H9 (cell line): ENCODE results near the gene KIAA1143. TPM values are rescaled to one million over a fixed set of nuclear protein-coding genes. Genes with fewer than 3 reads are reported as not detected.

ENCODE experiments used
- DNase-seq: peaks from one replicate; pipeline ENCODE4 v3.0.0-alpha.2; 2017
- H2AFZ ChIP-seq: one replicate; pipeline ENCODE4 v1.6.1; 2013; ENCODE audit warnings: mild to moderate bottlenecking, low read length, control low read depth, moderate library complexity
- H2AK5ac ChIP-seq: 2 replicates; pipeline ENCODE4 v1.6.1; 2013; ENCODE audit warnings: low read length, control low read depth, mixed read lengths; ENCODE audit not compliant: insufficient read length
- H2BK120ac ChIP-seq: one replicate; pipeline ENCODE4 v1.6.1; 2013; ENCODE audit warnings: low read depth, mild to moderate bottlenecking, low read length, control low read depth, inconsistent platforms; ENCODE audit not compliant: poor library complexity, severe bottlenecking
- H2BK12ac ChIP-seq: 2 replicates; pipeline ENCODE4 v1.6.1; 2013; ENCODE audit warnings: low read length, control low read depth, mixed read lengths, low read depth; ENCODE audit not compliant: insufficient read length
- H2BK15ac ChIP-seq: 2 replicates; pipeline ENCODE4 v1.6.1; 2013; ENCODE audit warnings: low read depth, low read length, control low read depth
- H2BK20ac ChIP-seq: one replicate; pipeline ENCODE4 v1.6.1; 2013; ENCODE audit warnings: low read depth, mild to moderate bottlenecking, low read length, control low read depth, inconsistent platforms; ENCODE audit not compliant: poor library complexity, severe bottlenecking
- H2BK5ac ChIP-seq: 2 replicates; pipeline ENCODE4 v1.6.1; 2013; ENCODE audit warnings: low read length, control low read depth, mixed read lengths; ENCODE audit not compliant: insufficient read length
- H3K14ac ChIP-seq: 2 replicates; pipeline ENCODE4 v1.6.1; 2013; ENCODE audit warnings: low read length, control low read depth; ENCODE audit not compliant: insufficient read depth
- H3K18ac ChIP-seq: 2 replicates; pipeline ENCODE4 v1.6.1; 2013; ENCODE audit warnings: low read depth, mild to moderate bottlenecking, mixed read lengths, low read length, control low read depth; ENCODE audit not compliant: insufficient read length
- H3K23ac ChIP-seq: 2 replicates; pipeline ENCODE4 v1.6.1; 2013; ENCODE audit warnings: low read length, control low read depth, mixed read lengths, low read depth; ENCODE audit not compliant: insufficient read length
- H3K23me2 ChIP-seq: 2 replicates; pipeline ENCODE4 v1.6.1; 2013; ENCODE audit warnings: low read depth, mild to moderate bottlenecking, mixed read lengths, low read length, control low read depth; ENCODE audit not compliant: insufficient read length, poor library complexity, severe bottlenecking
- H3K27ac ChIP-seq: 2 replicates; pipeline ENCODE4 v1.5.1; 2013; ENCODE audit warnings: low read length, control low read depth, mixed read lengths, low read depth; ENCODE audit not compliant: insufficient read length
- H3K27me3 ChIP-seq: 2 replicates; pipeline ENCODE4 v1.6.1; 2013; ENCODE audit warnings: low read length, control low read depth, inconsistent platforms; ENCODE audit not compliant: insufficient read depth
- H3K4ac ChIP-seq: 2 replicates; pipeline ENCODE4 v1.6.1; 2013; ENCODE audit warnings: low read depth, mild to moderate bottlenecking, control low read depth, inconsistent platforms, low read length, moderate library complexity
- H3K4me1 ChIP-seq: 2 replicates; pipeline ENCODE4 v1.6.1; 2013; ENCODE audit warnings: low read length, control low read depth, inconsistent platforms; ENCODE audit not compliant: insufficient read depth
- H3K4me2 ChIP-seq: 2 replicates; pipeline ENCODE4 v1.6.1; 2013; ENCODE audit warnings: low read length, control low read depth, mixed read lengths; ENCODE audit not compliant: insufficient read length, insufficient read depth
- H3K56ac ChIP-seq: 2 replicates; pipeline ENCODE4 v1.6.1; 2013; ENCODE audit warnings: low read depth, mild to moderate bottlenecking, mixed read lengths, low read length, control low read depth; ENCODE audit not compliant: insufficient read length
- H3K79me1 ChIP-seq: 2 replicates; pipeline ENCODE4 v1.6.1; 2013; ENCODE audit warnings: low read depth, mild to moderate bottlenecking, moderate library complexity, low read length, control low read depth, inconsistent platforms; ENCODE audit not compliant: insufficient read depth, poor library complexity, severe bottlenecking
- H3K79me2 ChIP-seq: 2 replicates; pipeline ENCODE4 v1.6.1; 2013; ENCODE audit warnings: low read length, control low read depth, inconsistent platforms; ENCODE audit not compliant: insufficient read depth
- H3K9ac ChIP-seq: 2 replicates; pipeline ENCODE4 v1.6.1; 2013; ENCODE audit warnings: low read length, control low read depth, mixed read lengths; ENCODE audit not compliant: insufficient read length; ENCODE audit errors: extremely low read depth
- H3K9me3 ChIP-seq: one replicate; pipeline ENCODE4 v1.6.1; 2013; ENCODE audit warnings: low read depth, low read length, inconsistent platforms; ENCODE audit not compliant: control insufficient read depth
- H3T11ph ChIP-seq: one replicate; pipeline ENCODE4 v1.6.1; 2013; ENCODE audit warnings: mild to moderate bottlenecking, low read length, control low read depth, inconsistent platforms
- H4K20me1 ChIP-seq: one replicate; pipeline ENCODE4 v1.6.1; 2013; ENCODE audit not compliant: control insufficient read depth, insufficient read length, insufficient read depth
- H4K5ac ChIP-seq: 2 replicates; pipeline ENCODE4 v1.6.1; 2013; ENCODE audit warnings: low read depth, mild to moderate bottlenecking, mixed read lengths, low read length, control low read depth; ENCODE audit not compliant: insufficient read length
- H4K8ac ChIP-seq: replicated peaks from 2 replicates; pipeline ENCODE4 v1.6.1; 2013; ENCODE audit warnings: low read length, control low read depth, mixed read lengths, low read depth; ENCODE audit not compliant: insufficient read length
- H4K91ac ChIP-seq: 2 replicates; pipeline ENCODE4 v1.6.1; 2013; ENCODE audit warnings: low read depth, mild to moderate bottlenecking, moderate library complexity, mixed read lengths, low read length, control low read depth; ENCODE audit not compliant: insufficient read length
- H3K27ac Mint-ChIP-seq, 3 experiments: 2 replicates in 2 of 3; 3 replicates in 1 of 3; pipeline ENCODE4 v1.8.0; 2020 to 2021; ENCODE audit warnings: mixed read lengths in 3 of 3, mild to moderate bottlenecking in 1 of 3, moderate library complexity in 1 of 3
- H3K27me3 Mint-ChIP-seq: 2 replicates; pipeline ENCODE4 v1.8.0; 2021; ENCODE audit warnings: low read depth, mild to moderate bottlenecking, moderate library complexity, mixed read lengths
- H3K36me3 Mint-ChIP-seq, 3 experiments: 2 replicates in 2 of 3; 3 replicates in 1 of 3; pipeline ENCODE4 v1.8.0; 2020 to 2021; ENCODE audit warnings: low read depth in 3 of 3, mixed read lengths in 3 of 3; ENCODE audit not compliant: insufficient read depth in 1 of 3
- H3K4me1 Mint-ChIP-seq, 2 experiments: 2 replicates each; pipeline ENCODE4 v1.8.0; 2020; ENCODE audit warnings: mixed read lengths in 2 of 2
- H3K4me3 Mint-ChIP-seq, 2 experiments: 2 replicates in 1 of 2; 3 replicates in 1 of 2; pipeline ENCODE4 v1.8.0; 2020 to 2021; ENCODE audit warnings: mild to moderate bottlenecking in 2 of 2, mixed read lengths in 2 of 2, moderate library complexity in 1 of 2
- H3K9me3 Mint-ChIP-seq, 2 experiments: 2 replicates in 1 of 2; 3 replicates in 1 of 2; pipeline ENCODE4 v1.8.0; 2020; ENCODE audit warnings: mild to moderate bottlenecking in 2 of 2, mixed read lengths in 2 of 2, moderate library complexity in 1 of 2
- WGBS: extraction: QIAGEN DNeasy Blood & Tissue Kit; methylation state at CpG from one replicate; pipeline ENCODE4 v1.1.7; 2013; ENCODE audit warnings: missing lambda C conversion rate, low lambda C conversion rate, mixed read lengths; ENCODE audit not compliant: insufficient read length; ENCODE audit errors: extremely low coverage; 5-methylcytosine and 5-hydroxymethylcytosine counted together
- total RNA-seq: library from RNA; stranded (reverse); gene quantifications from 2 replicates; pipeline ENCODE4 v1.2.1, GENCODE V29; 2021
- TF ChIP-seq, protein P1 (sequence below): fragments of 200-600 bp; sonication (generic); conservative IDR thresholded peaks from 3 replicates; pipeline ENCODE4 v1.8.0; 2021; ENCODE audit warnings: antibody characterized with exemption, mild to moderate bottlenecking

Gene KIAA1143
- total RNA-seq, 1 experiment from 2014 or later, result 47.0 TPM

- H3K27me3 ChIP-seq, result no peaks in the 10 kb centered on the region
- H3K79me2 ChIP-seq, result no peaks in the 10 kb centered on the region
- no peaks in the 10 kb centered on the region for H3K79me1 ChIP-seq
- H4K5ac ChIP-seq, result no peak overlapping the region
- H2BK5ac ChIP-seq, result no peak overlapping the region
- no peak overlapping the region for H4K8ac ChIP-seq
- H3K14ac ChIP-seq, result no peak overlapping the region
- H3K27ac ChIP-seq, result no peak overlapping the region
- no peak overlapping the region for H2BK20ac ChIP-seq
- Mint-ChIP-seq H3K27ac (no peak overlapping the region), H3K36me3 (peaks cover 22 to 48% (median 40%) of the 10 kb centered on the region in 3 experiments), H3K4me3 (no peak overlapping the region), H3K4me1 (no peaks in the 10 kb centered on the region), H3K9me3 (peaks cover 90% of the 10 kb centered on the region in 2 experiments), H3K27me3 (peaks cover 22% of the 10 kb centered on the region)
- no peak overlapping the region for H2BK12ac ChIP-seq
- no peak overlapping the region for H2BK15ac ChIP-seq
- H2AK5ac ChIP-seq, result no peak overlapping the region
- H3K23me2 ChIP-seq, result no peaks in the 10 kb centered on the region
- no peak overlapping the region for H3K4me2 ChIP-seq
- no peak for DNase-seq
- H4K91ac ChIP-seq, result no peak overlapping the region
- peaks cover 78% of the 10 kb centered on the region for H3K9me3 ChIP-seq
- no peak overlapping the region for H3T11ph ChIP-seq
- no peak overlapping the region for H2BK120ac ChIP-seq
- no peaks in the 10 kb centered on the region for H4K20me1 ChIP-seq
- no peak overlapping the region for H3K23ac ChIP-seq
- H3K56ac ChIP-seq, result no peak overlapping the region
- H3K18ac ChIP-seq, result no peak overlapping the region
- no peak overlapping the region for H2AFZ ChIP-seq
- no CpG with 5 or more reads among the region's 10 CpGs for whole genome bisulfite sequencing
- H3K9ac ChIP-seq, result no peak overlapping the region
- no peak overlapping the region for H3K4ac ChIP-seq
- H3K4me1 ChIP-seq, result no peaks in the 10 kb centered on the region
- TF ChIP-seq, protein P1, sequence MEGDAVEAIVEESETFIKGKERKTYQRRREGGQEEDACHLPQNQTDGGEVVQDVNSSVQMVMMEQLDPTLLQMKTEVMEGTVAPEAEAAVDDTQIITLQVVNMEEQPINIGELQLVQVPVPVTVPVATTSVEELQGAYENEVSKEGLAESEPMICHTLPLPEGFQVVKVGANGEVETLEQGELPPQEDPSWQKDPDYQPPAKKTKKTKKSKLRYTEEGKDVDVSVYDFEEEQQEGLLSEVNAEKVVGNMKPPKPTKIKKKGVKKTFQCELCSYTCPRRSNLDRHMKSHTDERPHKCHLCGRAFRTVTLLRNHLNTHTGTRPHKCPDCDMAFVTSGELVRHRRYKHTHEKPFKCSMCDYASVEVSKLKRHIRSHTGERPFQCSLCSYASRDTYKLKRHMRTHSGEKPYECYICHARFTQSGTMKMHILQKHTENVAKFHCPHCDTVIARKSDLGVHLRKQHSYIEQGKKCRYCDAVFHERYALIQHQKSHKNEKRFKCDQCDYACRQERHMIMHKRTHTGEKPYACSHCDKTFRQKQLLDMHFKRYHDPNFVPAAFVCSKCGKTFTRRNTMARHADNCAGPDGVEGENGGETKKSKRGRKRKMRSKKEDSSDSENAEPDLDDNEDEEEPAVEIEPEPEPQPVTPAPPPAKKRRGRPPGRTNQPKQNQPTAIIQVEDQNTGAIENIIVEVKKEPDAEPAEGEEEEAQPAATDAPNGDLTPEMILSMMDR, result no peak
These were observed 40.0 kb downstream of the KIAA1143 start for GRCh38 chr3:44721231-44722102.
